Anterior cingulate cortex (tissue), 58 donors: ENCODE measurements around the gene GMPS.
"Not testable (repeated sequence)": the region's sequence is repeated elsewhere in the genome, so short reads cannot be mapped to it uniquely, and the experiment has no call there.

Source experiments
- DNase-seq, 58 donors: peaks; one replicate each; lab custom pipeline; 2025; lab: John Stamatoyannopoulos, UW

The GMPS gene

GRCh38 chr3:155870133-155870944 lies at the start of gene GMPS:
Gene GMPS (plus strand): TSS chr3:155870650. CDS start chr3:155870871, 221 bp downstream.
- peak; percentile 62 to 97 (median 92) for DNase-seq

- not testable (repeated sequence) for DNase-seq
Measured at GRCh38 chr3:155828490-155829098, 41.9 kb upstream of the GMPS start.

- DNase-seq: no peak
Measured at GRCh38 chr3:155835341-155836071, 34.9 kb upstream of the GMPS start.

GRCh38 chr3:155843569-155843968 lies 26.9 kb upstream of the GMPS start:
- no peak for DNase-seq

GRCh38 chr3:155846119-155846518 lies 24.3 kb upstream of the GMPS start:
- DNase-seq: no peak

- DNase-seq: no peak
Measured at GRCh38 chr3:155847993-155848392, 22.5 kb upstream of the GMPS start.

- DNase-seq: not testable (repeated sequence)
Measured at GRCh38 chr3:155849404-155849803, 21.0 kb upstream of the GMPS start.

GRCh38 chr3:155852341-155852740 lies 18.1 kb upstream of the GMPS start:
- no peak for DNase-seq

GRCh38 chr3:155853214-155854140 lies 17.0 kb upstream of the GMPS start:
- DNase-seq: peak in 10 of 58 donors; percentile 8 to 64 (median 44)

GRCh38 chr3:155854141-155854940 lies 16.1 kb upstream of the GMPS start, which contains the start of gene SLC33A1:
Gene SLC33A1 (minus strand): TSS chr3:155854427. CDS start chr3:155853997, 430 bp downstream.
- DNase-seq: peak; percentile 96 to 100 (median 99)

GRCh38 chr3:155859859-155860258 lies 10.6 kb upstream of the GMPS start:
- DNase-seq: no peak

GRCh38 chr3:155860424-155860823 lies 10.0 kb upstream of the GMPS start:
- not testable (repeated sequence) for DNase-seq

- no peak for DNase-seq
Measured at GRCh38 chr3:155861476-155862183, 8.8 kb upstream of the GMPS start.

GRCh38 chr3:155862290-155862982 lies 8.0 kb upstream of the GMPS start:
- DNase-seq: peak in 1 of 58 donors; percentile 1

- no peak for DNase-seq
Measured at GRCh38 chr3:155863072-155863784, 7.2 kb upstream of the GMPS start.

- DNase-seq: no peak
Measured at GRCh38 chr3:155869691-155870090, 759 bp upstream of the GMPS start.
